Panc1 (cell line): ENCODE results near the gene MICAL2. TPM values are rescaled to one million over a fixed set of nuclear protein-coding genes. Genes with fewer than 3 reads are reported as not detected.

ENCODE experiments used
- ATAC-seq: fragments of 200-7000 bp; cut with Tn5 transposase; 2 replicates; pipeline ENCODE4 v1.9.1; 2020; ENCODE audit warnings: mild to moderate bottlenecking, moderate library complexity
- BruUV-seq: library from RNA; stranded (reverse); fragments of 400-500 nt; replicated peaks from 2 replicates; lab custom pipeline; 2021; lab: Mats Ljungman, UMichigan
- CTCF ChIA-PET: fragments of 300-600 bp; sonication (Branson Sonifier 250); formaldehyde crosslinking; loops from one replicate; lab custom pipeline; 2022; ENCODE audit warnings: antibody characterized with exemption; lab: Charles Lee
- POLR2A ChIA-PET: fragments of 300-600 bp; sonication (Branson Sonifier 250); formaldehyde crosslinking; loops from one replicate; lab custom pipeline; 2022; ENCODE audit warnings: antibody characterized with exemption; lab: Charles Lee
- DNase-seq: peaks from one replicate; pipeline ENCODE4 v3.0.0-alpha.2; 2010; ENCODE audit warnings: low read depth, low spot score
- H3K27ac ChIP-seq: 2 replicates; pipeline ENCODE4 v1.5.1; 2011; ENCODE audit warnings: mild to moderate bottlenecking, low read length, inconsistent platforms
- H3K27me3 ChIP-seq: fragments of 200-500 bp; sonication (Bioruptor generic); 2 replicates; pipeline ENCODE4 v1.6.0; 2014; ENCODE audit warnings: low read length, inconsistent platforms; ENCODE audit not compliant: control insufficient read depth, insufficient read depth
- H3K36me3 ChIP-seq: fragments of 200-500 bp; sonication (Bioruptor generic); 2 replicates; pipeline ENCODE4 v1.5.1; 2014; ENCODE audit warnings: inconsistent platforms, mild to moderate bottlenecking, low read length, moderate library complexity; ENCODE audit not compliant: control insufficient read depth, insufficient read depth
- H3K4me1 ChIP-seq: 2 replicates; pipeline ENCODE4 v1.5.1; 2011; ENCODE audit warnings: inconsistent platforms, mild to moderate bottlenecking, low read length, moderate library complexity; ENCODE audit not compliant: control insufficient read depth, insufficient read depth
- H3K4me3 ChIP-seq, 2 experiments: 2 replicates each; pipeline ENCODE4 v1.5.1; 2011 to 2012; ENCODE audit warnings: low read depth in 2 of 2, low read length in 2 of 2, mild to moderate bottlenecking in 2 of 2, inconsistent platforms in 1 of 2, moderate library complexity in 1 of 2
- H3K9me3 ChIP-seq: fragments of 200-500 bp; sonication (Bioruptor generic); 2 replicates; pipeline ENCODE4 v1.5.1; 2014; ENCODE audit warnings: low read depth, mild to moderate bottlenecking, inconsistent platforms, low read length, moderate library complexity; ENCODE audit not compliant: control insufficient read depth, insufficient read depth
- CTCF ChIP-seq: fragments of 450-650 bp; IDR thresholded peaks from 2 replicates; pipeline ENCODE4 v1.5.1; 2017; ENCODE audit warnings: mild to moderate bottlenecking
- POLR2AphosphoS5 ChIP-seq: IDR thresholded peaks from 2 replicates; pipeline ENCODE4 v1.6.1; 2012; ENCODE audit warnings: mild to moderate bottlenecking, low read depth, low read length, moderate library complexity
- REST ChIP-seq, 2 experiments: IDR thresholded peaks; 2 replicates each; pipeline ENCODE4 v1.6.1; 2011 to 2012; ENCODE audit warnings: low read depth in 2 of 2, control low read depth in 1 of 2, low read length in 1 of 2, mild to moderate bottlenecking in 1 of 2, moderate library complexity in 1 of 2; ENCODE audit not compliant: insufficient read depth in 1 of 2
- SIN3A ChIP-seq: IDR thresholded peaks from 2 replicates; pipeline ENCODE4 v1.6.1; 2012; ENCODE audit warnings: low read depth, mild to moderate bottlenecking, low read length, moderate library complexity, borderline replicate concordance; ENCODE audit not compliant: insufficient read depth
- TCF7L2 ChIP-seq: IDR thresholded peaks from 2 replicates; pipeline ENCODE4 v1.6.1; 2011; ENCODE audit warnings: mild to moderate bottlenecking, low read depth, low read length, inconsistent platforms
- in situ Hi-C: cut with HindIII; loops from 2 replicates; pipeline ENCODE4 v1.10.0; 2016; ENCODE audit warnings: low sequenced_read_pairs, low pct_unique_long_range_greater_than_20kb
- intact Hi-C: fragments of 100-400 bp; cut with micrococcal nuclease; formaldehyde crosslinking; loops from one replicate; pipeline ENCODE4 v1.10.0; 2022; ENCODE audit not compliant: unreplicated experiment
- total RNA-seq: library from RNA; stranded (reverse); gene quantifications from one replicate; pipeline ENCODE4 v1.2.1, GENCODE V29; 2021; ENCODE audit not compliant: unreplicated experiment

MICAL2 gene
- total RNA-seq, 1 experiment from 2014 or later = 199 TPM

- TF ChIP-seq CTCF (no peak), POLR2AphosphoS5 (no peak), REST (IDR thresholded peaks at IDR 0.05; ENCODE audit: insufficient read depth in 1 of 2, low read depth in 2 of 2, low read length in 1 of 2) (no peak), SIN3A (no peak), TCF7L2 (no peak)
- intact Hi-C loops = no loop called here
- DNase-seq = no peak
- no peak for ATAC-seq
- ChIA-PET CTCF (no interaction called here), POLR2A (interaction anchor here (0.6 to 1.0 kb wide), 3 partner anchors 25 to 347 kb away, joined by 4 to 17 read pairs (median 4); no protein-coding TSS in a partner anchor)
- peak overlapping the region; percentile 34 for H3K27ac ChIP-seq
- H3K4me1 ChIP-seq = peaks cover 25% of the 10 kb centered on the region
- no peaks in the 10 kb centered on the region for H3K9me3 ChIP-seq
- peaks cover 5% of the 10 kb centered on the region for H3K36me3 ChIP-seq
- BruUV-seq = no TSS peak
- in situ Hi-C loops = no loop called here
- H3K27me3 ChIP-seq = no peaks in the 10 kb centered on the region
- no peak overlapping the region for H3K4me3 ChIP-seq
These were observed 79.3 kb downstream of the MICAL2 start for GRCh38 chr11:12189543-12190235.

DNA sequence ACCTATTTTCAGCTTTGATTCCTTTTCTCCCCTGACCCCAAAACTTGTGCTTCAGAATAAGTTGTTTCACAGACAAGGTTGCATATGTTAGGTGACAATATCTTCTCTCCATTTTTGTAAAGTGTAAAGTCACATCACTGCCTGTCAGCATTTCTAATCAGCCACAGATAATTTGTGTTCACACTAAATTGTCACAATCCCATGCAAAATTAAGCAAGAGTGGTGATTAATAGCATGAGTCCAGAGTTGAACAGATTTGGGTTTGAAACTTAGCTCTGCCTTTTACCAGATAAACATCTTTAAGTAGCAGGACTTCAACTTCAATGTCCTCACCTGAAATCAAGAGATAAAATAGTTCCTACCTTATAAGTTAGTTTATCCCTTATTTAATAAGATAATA lies 80.1 kb downstream of the MICAL2 start:
- TF ChIP-seq REST (IDR thresholded peaks at IDR 0.05; ENCODE audit: insufficient read depth in 1 of 2, low read depth in 2 of 2, low read length in 1 of 2) = no peak
- TF ChIP-seq POLR2AphosphoS5 = no peak
- TF ChIP-seq TCF7L2 = no peak
- no peak for TF ChIP-seq SIN3A
- no peak for TF ChIP-seq CTCF
- no peaks in the 10 kb centered on the region for H3K27me3 ChIP-seq
- H3K9me3 ChIP-seq = no peaks in the 10 kb centered on the region
- POLR2A ChIA-PET = interaction anchor here (0.6 kb wide), 1 partner anchor 348 kb away, joined by 17 read pairs; no protein-coding TSS in a partner anchor
- ATAC-seq (no peak), DNase-seq (no peak)
- H3K4me1 ChIP-seq = peaks cover 20% of the 10 kb centered on the region
- in situ Hi-C loops = no loop called here
- CTCF ChIA-PET = no interaction called here
- peaks cover 5% of the 10 kb centered on the region for H3K36me3 ChIP-seq
- intact Hi-C loops = no loop called here
- H3K27ac ChIP-seq = peak overlapping the region; percentile 17; the same call in 1 of the 2 replicates
- BruUV-seq = no TSS peak
- H3K4me3 ChIP-seq = no peak overlapping the region
